ENCODE measurements around the gene GPS2. TPM values are rescaled to one million over a fixed set of nuclear protein-coding genes. Genes with fewer than 3 reads are reported as not detected.
A peak's percentile ranks its signal among the peaks of the same experiment; 100 is the strongest.

GPS2 gene
- total and polyA plus RNA-seq, 12 donors = 49.1 to 105 (median 58.8) TPM

GRCh38 chr17:7296189-7296861 lies 18.8 kb downstream of the GPS2 start:
- intact Hi-C loops (cut with DNase I) = loop anchor here (1.0 to 10.0 kb wide), 10 partner anchors 16 to 252 kb away; partner anchors contain the start of genes SLC16A11 (in 2 of the 10), SLC2A4 (in 2 of the 10), CTDNEP1 (in 1 of the 10) and ELP5 (in 1 of the 10)
- Histone ChIP-seq H3K9me3 (no peaks in the 10 kb centered on the region), H3K4me1 (peaks cover 18 to 53% (median 49%) of the 10 kb centered on the region in 9 donors), H3K27me3 (peaks cover 0 to 58% (median 34%) of the 10 kb centered on the region in 7 donors), H3K4me3 (peak overlapping the region in 7 of 10 donors; percentile 7 to 32 (median 14)), H3K36me3 (no peaks in the 10 kb centered on the region), H3K27ac (peak overlapping the region; percentile 35 to 85 (median 80))
- ATAC-seq (peak; percentile 71 to 93 (median 78)), DNase-seq (peak; percentile 81 to 88)
- WGBS, 2 donors = 2 to 3% methylated on average over 51 of the region's 51 CpGs
- TF ChIP-seq CTCF (IDR thresholded peaks at IDR 0.05) = peak; percentile 91 to 99 (median 96)

- Histone ChIP-seq H3K9me3 (no peaks in the 10 kb centered on the region), H3K4me3 (peak overlapping the region in 7 of 10 donors; percentile 7 to 45 (median 29)), H3K4me1 (peaks cover 21 to 61% (median 54%) of the 10 kb centered on the region in 9 donors), H3K36me3 (no peaks in the 10 kb centered on the region), H3K27me3 (peaks cover 0 to 63% (median 36%) of the 10 kb centered on the region in 7 donors), H3K27ac (peak overlapping the region; percentile 35 to 85 (median 80))
- intact Hi-C loops (cut with DNase I) = loop anchor here (1.0 to 10.0 kb wide), 10 partner anchors 15 to 251 kb away; partner anchors contain the start of genes SLC16A11 (in 2 of the 10), SLC2A4 (in 2 of the 10), CTDNEP1 (in 1 of the 10) and ELP5 (in 1 of the 10)
- ATAC-seq = peak in 3 of 8 donors; percentile 1 to 5 (median 3)
- WGBS, 2 donors = 59 to 61% methylated on average over 42 of the region's 42 CpGs
- DNase-seq = no peak
- TF ChIP-seq CTCF (IDR thresholded peaks at IDR 0.05) = no peak
Measured at GRCh38 chr17:7295230-7296180, 19.7 kb downstream of the GPS2 start.

- peaks cover 21 to 67% (median 58%) of the 10 kb centered on the region in 9 donors for H3K4me1 ChIP-seq
Measured at GRCh38 chr17:7294614-7295153, 20.5 kb downstream of the GPS2 start, which contains the start of gene YBX2. Gene YBX2, minus strand, starts transcription at chr17:7294639. Its CDS starts 139 bp downstream, at chr17:7294500.

More at GRCh38 chr17:7294614-7295153, 20.5 kb downstream of the GPS2 start, which contains the start of gene YBX2:
- WGBS, 2 donors = 1 to 3% methylated on average over 30 to 51 of the region's 57 CpGs
- peak; percentile 66 to 75 for DNase-seq
- H3K27ac ChIP-seq = peak within 1 kb of the TSS in 6 of 10 donors; percentile 45 to 84 (median 82)
- H3K36me3 ChIP-seq = no peaks in the 10 kb centered on the region
- ATAC-seq = peak; percentile 11 to 42 (median 30)
- peaks cover 0 to 71% (median 38%) of the 10 kb centered on the region in 7 donors for H3K27me3 ChIP-seq
- no peak for TF ChIP-seq CTCF (IDR thresholded peaks at IDR 0.05)
- peak within 1 kb of the TSS in 9 of 10 donors; percentile 16 to 45 (median 25) for H3K4me3 ChIP-seq
- no peaks in the 10 kb centered on the region for H3K9me3 ChIP-seq
- intact Hi-C loops (cut with DNase I) = loop anchor here in 7 of 10 donors (5.0 to 10.0 kb wide), 6 partner anchors 42 to 250 kb away; partner anchors contain the start of genes SLC16A11 (in 2 of the 7), CTDNEP1 (in 1 of the 7) and ELP5 (in 1 of the 7)

Data from heart right ventricle (tissue), 16 donors.